ENCODE data around the gene NECAB3. TPM values are rescaled to one million over a fixed set of nuclear protein-coding genes. Genes with fewer than 3 reads are reported as not detected.

The NECAB3 gene
- total RNA-seq, 4 donors from 2014 or later, result 18.1 to 38.6 (median 28.2) TPM

DNA sequence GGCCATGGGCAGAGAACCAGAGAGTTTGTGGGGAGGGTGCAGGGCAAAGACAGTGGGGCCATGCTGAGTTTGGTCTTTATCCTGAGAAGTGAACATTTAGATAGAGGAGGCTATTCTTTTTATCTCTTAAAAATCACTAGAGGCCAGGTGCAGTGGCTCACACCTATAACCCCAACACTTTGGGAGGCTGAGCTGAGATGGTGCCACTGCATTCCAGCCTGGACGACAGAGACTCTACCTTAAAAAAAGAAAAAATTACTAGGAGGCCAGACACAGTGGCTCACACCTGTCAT is 37.2 kb upstream of the NECAB3 start:
- no peak for TF ChIP-seq CTCF (IDR thresholded peaks at IDR 0.05; ENCODE audit: low read depth)

GRCh38 chr20:33710681-33711445 is 36.6 kb upstream of the NECAB3 start:
- TF ChIP-seq CTCF (IDR thresholded peaks at IDR 0.05; ENCODE audit: low read depth), result no peak

DNA sequence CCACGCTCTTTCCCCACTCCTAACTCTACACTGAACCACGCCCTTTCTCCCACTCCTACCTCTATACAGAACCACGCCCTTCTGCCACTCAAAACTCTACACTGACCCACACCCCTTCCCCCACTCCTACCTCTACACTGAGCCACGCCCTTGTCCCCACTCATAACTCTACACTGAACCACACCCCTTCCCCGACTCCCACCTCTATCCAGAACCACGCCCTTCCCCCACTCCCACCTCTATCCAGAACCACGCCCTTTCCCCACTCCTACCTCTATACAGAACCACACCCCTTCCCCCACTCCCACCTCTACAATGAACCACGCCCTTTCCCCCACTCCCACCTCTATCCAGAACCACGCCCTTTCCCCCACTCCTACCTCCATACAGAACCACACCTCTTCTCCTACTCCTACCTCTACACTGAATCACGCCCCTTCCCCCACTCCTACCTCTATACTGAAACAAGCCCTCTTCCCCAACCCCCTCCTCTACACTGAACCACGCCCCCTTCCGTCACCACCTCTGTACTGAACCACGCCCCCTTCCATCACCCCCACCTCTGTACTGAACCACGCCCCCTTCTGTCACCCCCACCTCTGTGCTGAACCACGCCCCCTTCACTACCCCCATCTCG is 35.8 kb upstream of the NECAB3 start:
- no peak for TF ChIP-seq CTCF (IDR thresholded peaks at IDR 0.05; ENCODE audit: low read depth)

DNA sequence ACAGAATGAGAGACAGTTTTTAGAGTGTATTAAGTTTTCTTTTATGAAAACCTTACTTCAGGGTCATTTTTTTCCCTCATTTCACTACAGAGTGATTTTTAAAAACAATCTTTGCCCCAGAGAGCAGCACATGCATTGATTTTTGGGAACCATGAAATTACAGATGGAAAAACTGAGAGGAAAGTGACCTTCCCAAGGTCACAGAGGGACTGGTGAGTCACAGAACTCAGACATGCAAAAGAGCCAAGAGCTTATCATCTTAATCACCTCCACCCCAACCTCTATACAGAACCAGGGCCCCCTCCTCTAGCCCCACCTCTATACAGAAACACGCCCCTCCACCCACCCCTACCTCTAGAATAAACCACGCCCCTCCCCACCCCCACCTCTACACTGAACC is 35.2 kb upstream of the NECAB3 start:
- TF ChIP-seq CTCF (IDR thresholded peaks at IDR 0.05; ENCODE audit: low read depth), result no peak

DNA sequence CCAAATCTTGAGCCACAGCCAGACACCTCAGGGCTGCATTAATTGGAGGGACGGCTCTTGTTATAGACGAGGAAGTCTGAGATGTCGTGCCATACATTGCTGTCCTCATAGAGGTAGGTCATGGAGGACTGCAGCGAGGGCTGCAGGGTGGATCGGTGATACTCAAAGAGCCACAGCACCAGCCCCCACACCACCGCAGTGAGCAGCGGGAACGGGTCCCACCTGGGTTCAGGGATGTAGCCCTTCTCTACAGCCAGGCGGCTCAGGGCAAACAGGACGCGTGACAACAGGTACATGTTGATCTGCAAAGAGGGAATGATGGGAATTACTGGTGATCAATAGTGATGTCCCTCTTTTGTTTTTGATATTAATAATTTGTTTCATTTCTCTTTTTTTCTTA is 33.4 kb upstream of the NECAB3 start:
- TF ChIP-seq CTCF (IDR thresholded peaks at IDR 0.05; ENCODE audit: low read depth), result no peak

DNA sequence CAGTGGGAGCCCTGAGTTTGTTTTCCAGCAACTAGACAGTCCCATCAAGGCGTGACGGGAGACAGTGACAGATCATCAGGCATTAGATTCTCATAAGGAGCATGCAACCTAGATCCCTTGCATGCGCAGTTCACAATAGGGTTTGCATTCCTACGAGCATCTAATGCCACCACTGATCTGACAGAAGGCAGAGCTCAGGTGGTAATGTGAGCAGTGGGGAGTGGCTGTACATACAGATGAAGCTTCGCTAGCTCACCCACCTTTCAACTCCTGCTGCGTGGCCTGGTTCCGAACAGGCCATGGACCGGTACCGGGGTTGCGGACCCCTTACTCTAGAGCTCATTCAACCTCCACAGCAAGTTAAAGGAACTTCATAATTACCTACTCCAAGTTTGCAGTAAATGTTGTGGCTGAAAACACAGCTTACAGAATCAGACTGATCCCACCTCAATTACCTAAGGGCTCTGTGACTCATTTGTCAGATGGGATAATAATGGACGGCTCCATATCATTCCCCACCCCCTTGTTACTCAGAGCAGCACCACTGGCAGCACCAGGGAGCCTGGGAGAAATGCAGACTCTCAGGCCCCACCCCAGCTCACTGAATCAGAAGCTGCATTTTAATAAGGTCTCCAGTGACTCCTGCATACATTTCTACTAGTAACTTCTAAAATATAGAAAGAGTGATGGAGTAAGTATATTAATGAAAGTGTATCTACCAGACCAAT is 30.1 kb upstream of the NECAB3 start:
- TF ChIP-seq CTCF (IDR thresholded peaks at IDR 0.05; ENCODE audit: low read depth), result no peak

DNA sequence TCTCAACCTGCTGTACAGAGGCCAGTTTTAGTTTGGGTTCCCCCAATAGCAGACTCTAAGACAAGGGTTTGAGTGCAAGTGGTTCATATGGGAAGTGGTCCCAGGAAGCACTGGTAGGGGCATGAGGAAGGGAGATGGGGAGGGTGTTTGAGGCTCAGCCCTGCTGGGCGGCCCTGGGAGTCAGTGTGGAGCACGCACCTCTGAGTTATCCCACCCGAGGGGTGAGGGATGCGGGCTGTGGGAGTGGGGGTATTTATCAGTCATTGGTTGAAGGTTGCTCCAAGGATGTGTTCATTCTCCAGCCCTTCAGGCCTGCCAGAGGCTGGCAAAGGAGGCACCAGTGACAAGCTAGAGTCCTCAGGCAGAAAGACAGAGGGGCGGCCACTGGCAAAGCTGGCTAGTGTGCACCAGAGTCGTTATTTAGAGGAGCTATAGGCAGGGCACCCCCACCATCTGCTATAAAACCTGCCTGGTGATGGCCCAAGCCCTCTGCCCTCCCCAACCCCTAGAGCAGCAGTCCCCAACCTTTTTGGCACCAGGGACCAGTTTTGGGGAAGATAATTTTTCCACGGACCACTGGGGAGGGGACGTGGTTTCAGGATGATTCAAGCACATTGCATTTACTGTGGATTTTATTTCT is 29.4 kb upstream of the NECAB3 start:
- no peak for TF ChIP-seq CTCF (IDR thresholded peaks at IDR 0.05; ENCODE audit: low read depth)
